Amygdala (tissue), 56 donors: Measurements from ENCODE around the gene ADRA2C.

Experiments
- DNase-seq, 56 donors: peaks; one replicate each; lab custom pipeline; 2025; lab: John Stamatoyannopoulos, UW

ADRA2C gene

GRCh38 chr4:3766036-3766784, at the start of gene ADRA2C:
TSS of gene ADRA2C (plus strand) at chr4:3766385. CDS start at chr4:3766607, 222 bp downstream.
- DNase-seq, result peak in 8 of 56 donors; percentile 13 to 40 (median 24)

- no peak for DNase-seq
These were observed 49.5 kb upstream of the ADRA2C start for GRCh38 chr4:3716631-3717235.

- DNase-seq, result no peak
These were observed 48.9 kb upstream of the ADRA2C start for GRCh38 chr4:3717241-3717640.

GRCh38 chr4:3718462-3718861, 47.7 kb upstream of the ADRA2C start:
- no peak for DNase-seq

- no peak for DNase-seq
These were observed 47.0 kb upstream of the ADRA2C start for GRCh38 chr4:3719191-3719590.

GRCh38 chr4:3719836-3720235, 46.3 kb upstream of the ADRA2C start:
- DNase-seq, result no peak

GRCh38 chr4:3720466-3720865, 45.7 kb upstream of the ADRA2C start:
- no peak for DNase-seq

GRCh38 chr4:3721186-3721585, 45.0 kb upstream of the ADRA2C start:
- no peak for DNase-seq

- DNase-seq, result peak in 31 of 56 donors; percentile 9 to 80 (median 41)
These were observed 44.6 kb upstream of the ADRA2C start for GRCh38 chr4:3721627-3722026.

GRCh38 chr4:3722446-3723231, 43.5 kb upstream of the ADRA2C start:
- DNase-seq, result no peak

GRCh38 chr4:3723232-3723642, 42.9 kb upstream of the ADRA2C start:
- DNase-seq, result no peak

- DNase-seq, result no peak
These were observed 41.6 kb upstream of the ADRA2C start for GRCh38 chr4:3724319-3725231.

GRCh38 chr4:3725936-3726870, 40.0 kb upstream of the ADRA2C start:
- DNase-seq, result no peak

- no peak for DNase-seq
These were observed 38.2 kb upstream of the ADRA2C start for GRCh38 chr4:3727847-3728469.

GRCh38 chr4:3729188-3729881, 36.9 kb upstream of the ADRA2C start:
- no peak for DNase-seq

- DNase-seq, result no peak
These were observed 36.3 kb upstream of the ADRA2C start for GRCh38 chr4:3729882-3730226.

- no peak for DNase-seq
These were observed 35.6 kb upstream of the ADRA2C start for GRCh38 chr4:3730422-3731190.
